Activated T-cell treated with anti-CD3 and anti-CD28 coated beads for 1 hour (primary cell): ENCODE measurements around the gene MACF1.
"Not testable (repeated sequence)": the region's sequence is repeated elsewhere in the genome, so short reads cannot be mapped to it uniquely, and the experiment has no call there.

ENCODE experiments used
- DNase-seq: peaks from one replicate; pipeline ENCODE4 v3.0.0-alpha.2; 2020; ENCODE audit warnings: low read depth

The MACF1 gene

GRCh38 chr1:39514710-39515124 is 310.2 kb downstream of the MACF1 start:
- not testable (repeated sequence) for DNase-seq

- not testable (repeated sequence) for DNase-seq
Observed at GRCh38 chr1:39515131-39516086, 310.9 kb downstream of the MACF1 start.

GRCh38 chr1:39516841-39517240 is 312.3 kb downstream of the MACF1 start:
- DNase-seq, result not testable (repeated sequence)

- DNase-seq, result not testable (repeated sequence)
Observed at GRCh38 chr1:39517936-39518335, 313.4 kb downstream of the MACF1 start.

GRCh38 chr1:39519376-39519775 is 314.9 kb downstream of the MACF1 start:
- not testable (repeated sequence) for DNase-seq

- not testable (repeated sequence) for DNase-seq
Observed at GRCh38 chr1:39522221-39522620, 317.7 kb downstream of the MACF1 start.

GRCh38 chr1:39522661-39523567 is 318.4 kb downstream of the MACF1 start:
- DNase-seq, result no peak

GRCh38 chr1:39524171-39524570 is 319.7 kb downstream of the MACF1 start:
- no peak for DNase-seq

GRCh38 chr1:39524591-39525365 is 320.3 kb downstream of the MACF1 start:
- no peak for DNase-seq

GRCh38 chr1:39525366-39526165 is 321.1 kb downstream of the MACF1 start:
- DNase-seq, result peak; percentile 4

- DNase-seq, result no peak
Observed at GRCh38 chr1:39526466-39527189, 322.1 kb downstream of the MACF1 start.

- DNase-seq, result not testable (repeated sequence)
Observed at GRCh38 chr1:39527190-39527579, 322.7 kb downstream of the MACF1 start.

GRCh38 chr1:39528082-39528481 is 323.6 kb downstream of the MACF1 start:
- DNase-seq, result no peak

GRCh38 chr1:39529901-39530535 is 325.5 kb downstream of the MACF1 start:
- DNase-seq, result no peak

GRCh38 chr1:39531526-39531925 is 327.0 kb downstream of the MACF1 start:
- no peak for DNase-seq

GRCh38 chr1:39533442-39533841 is 328.9 kb downstream of the MACF1 start:
- no peak for DNase-seq
